ENCODE data around the gene PHKB. TPM values are rescaled to one million over a fixed set of nuclear protein-coding genes. Genes with fewer than 3 reads are reported as not detected.

Gene PHKB
- total and polyA plus RNA-seq, 2 of the 8 experiments (the other 6 are each of a cell fraction or from before 2014, with no cell fraction given), result 18.6 to 38.3 TPM

DNA sequence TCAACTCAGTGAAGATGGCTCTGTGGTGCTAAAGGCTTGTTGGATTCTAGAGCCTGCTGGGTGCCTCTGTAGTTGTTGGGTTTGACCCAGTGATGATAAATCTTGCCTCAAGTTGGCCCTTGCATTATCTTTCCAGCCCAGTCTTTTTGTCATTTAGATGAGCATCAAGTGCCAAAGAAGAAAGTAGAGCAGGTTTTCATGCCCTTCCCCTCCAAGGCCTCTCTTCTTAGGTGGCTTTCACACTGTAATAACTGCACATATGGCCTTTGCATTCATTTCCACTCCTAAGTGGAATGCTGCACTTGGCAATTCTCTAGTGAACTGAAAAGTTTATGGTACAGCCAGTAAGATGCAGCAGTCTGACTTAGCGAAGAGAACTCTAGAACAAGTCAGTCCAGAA lies 165.1 kb downstream of the PHKB start:
- H3K14ac ChIP-seq (ENCODE audit: insufficient read length), result no peak overlapping the region
- CTCF ChIA-PET (ENCODE audit: partially characterized antibody), result no interaction called here
- peak; percentile 19 for FAIRE-seq
- TF ChIP-seq NRF1 (IDR thresholded peaks at IDR 0.05; ENCODE audit: low read depth, low read length) (no peak), CBX5 (IDR thresholded peaks at IDR 0.05; ENCODE audit: low read depth, low read length) (no peak), POLR2AphosphoS5 (IDR thresholded peaks at IDR 0.05; ENCODE audit: low read depth, low read length) (no peak), RNF2 (IDR thresholded peaks at IDR 0.05; ENCODE audit: borderline replicate concordance, low read depth, low read length, missing control alignments, poor library complexity, severe bottlenecking) (no peak), TAF1 (IDR thresholded peaks at IDR 0.05; ENCODE audit: low read depth, low read length) (no peak), BRCA1 (IDR thresholded peaks at IDR 0.05; ENCODE audit: low read depth, low read length) (no peak), POU5F1 (IDR thresholded peaks at IDR 0.05; ENCODE audit: low read depth, low read length) (no peak), KDM4A (IDR thresholded peaks at IDR 0.05; ENCODE audit: low read depth, low read length, severe bottlenecking) (no peak), SIRT6 (IDR thresholded peaks at IDR 0.05; ENCODE audit: low read length) (no peak)
- TF ChIP-seq, protein P1, sequence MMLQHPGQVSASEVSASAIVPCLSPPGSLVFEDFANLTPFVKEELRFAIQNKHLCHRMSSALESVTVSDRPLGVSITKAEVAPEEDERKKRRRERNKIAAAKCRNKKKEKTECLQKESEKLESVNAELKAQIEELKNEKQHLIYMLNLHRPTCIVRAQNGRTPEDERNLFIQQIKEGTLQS (IDR thresholded peaks at IDR 0.05; ENCODE audit: insufficient read depth, low read depth, low read length), result no peak
- no peaks in the 10 kb centered on the region for H3K23me2 ChIP-seq (ENCODE audit: low read depth, low read length)
- no peak overlapping the region for H2AK5ac ChIP-seq (ENCODE audit: low read depth, low read length)
- H2BK15ac ChIP-seq (ENCODE audit: low read length), result no peak overlapping the region
- H3K36me3 ChIP-seq (ENCODE audit: control insufficient read depth in 2 of 4, insufficient read depth in 4 of 4, low read length in 3 of 4), result no peaks in the 10 kb centered on the region
- H3K9me3 ChIP-seq (ENCODE audit: insufficient read depth in 2 of 2, low read depth in 1 of 2, low read length in 1 of 2), result no peaks in the 10 kb centered on the region
- no peak overlapping the region for H3K4me3 ChIP-seq (ENCODE audit: extremely low read depth in 1 of 4, insufficient read depth in 2 of 4, low read depth in 3 of 4, low read length in 4 of 4)
- H2BK5ac ChIP-seq (ENCODE audit: low read depth, low read length), result no peak overlapping the region
- H4K91ac ChIP-seq (replicated peaks; ENCODE audit: insufficient read length, low read length), result no peak overlapping the region
- no peak overlapping the region for H2BK12ac ChIP-seq (ENCODE audit: low read depth, low read length)
- H3K4me2 ChIP-seq (ENCODE audit: insufficient read depth in 1 of 2, low read depth in 2 of 2, low read length in 2 of 2), result no peak overlapping the region
- no peak overlapping the region for H3K4ac ChIP-seq (replicated peaks; ENCODE audit: insufficient read length, low read depth, low read length)
- no peaks in the 10 kb centered on the region for H3K79me1 ChIP-seq (ENCODE audit: low read depth, low read length)
- peaks cover 0 to 6% (median 0%) of the 10 kb centered on the region in 4 experiments; a peak in 1 of 7 replicates for H3K4me1 ChIP-seq (replicated peaks in 1 of 4; ENCODE audit: control insufficient read depth in 3 of 4, insufficient read depth in 4 of 4, low read length in 3 of 4)
- POLR2A ChIA-PET (ENCODE audit: partially characterized antibody), result no interaction called here
- no peak overlapping the region for H4K5ac ChIP-seq (ENCODE audit: insufficient read length, low read depth, low read length)
- no peaks in the 10 kb centered on the region for H3K79me2 ChIP-seq (ENCODE audit: control insufficient read depth in 1 of 2, insufficient read depth in 2 of 2, low read length in 2 of 2)
- no peak overlapping the region; the same call in 1 of the 2 replicates for H2BK20ac ChIP-seq (ENCODE audit: low read length)
- H3K18ac ChIP-seq (ENCODE audit: extremely low read depth, low read length), result no peak overlapping the region
- H2AFZ ChIP-seq (ENCODE audit: low read length), result no peak overlapping the region
- no peak overlapping the region for H3K23ac ChIP-seq (ENCODE audit: insufficient read length)
- no peaks in the 10 kb centered on the region for H3K27me3 ChIP-seq (replicated peaks in 1 of 4; ENCODE audit: control insufficient read depth in 3 of 4, extremely low read depth in 1 of 4, insufficient read depth in 3 of 4, low read length in 3 of 4)
- no peak overlapping the region for H2BK120ac ChIP-seq (replicated peaks; ENCODE audit: low read depth, low read length)
- no peak overlapping the region for H3K27ac ChIP-seq (ENCODE audit: low read depth, low read length)
- no peaks in the 10 kb centered on the region for H4K20me1 ChIP-seq (replicated peaks in 1 of 2; ENCODE audit: control insufficient read depth in 1 of 2, insufficient read depth in 2 of 2, low read length in 2 of 2)
- no peak overlapping the region for H3K9ac ChIP-seq (replicated peaks in 1 of 4; ENCODE audit: extremely low read depth in 1 of 4, low read depth in 3 of 4, low read length in 3 of 4)
- H4K8ac ChIP-seq (ENCODE audit: extremely low read depth, insufficient read depth, low read length), result no peak overlapping the region
- H3K56ac ChIP-seq (replicated peaks; ENCODE audit: insufficient read length, low read depth, low read length), result no peak overlapping the region
- no peak for DNase-seq (ENCODE audit: low read depth in 1 of 2, low spot score in 2 of 2)
- 100% methylated on average over 1 of the region's 1 CpG; no CpG with 5 or more reads in 1 of the 2 experiments for WGBS, 2 experiments (ENCODE audit: extremely low coverage in 1 of 2, insufficient coverage in 1 of 2, insufficient read length in 1 of 2, insufficient replicate concordance in 2 of 2, low coverage in 1 of 2, low lambda C conversion rate in 2 of 2, missing lambda C conversion rate in 1 of 2)

Data from H1 (cell line).